SW480 (cell line): ENCODE measurements around the gene PGRMC1.
"Not testable (repeated sequence)": the region's sequence is repeated elsewhere in the genome, so short reads cannot be mapped to it uniquely, and the experiment has no call there.

Experiments used
- DNase-seq: peaks from one replicate; pipeline ENCODE4 v3.0.0-alpha.2; 2016; ENCODE audit warnings: low spot score

The PGRMC1 gene

DNA sequence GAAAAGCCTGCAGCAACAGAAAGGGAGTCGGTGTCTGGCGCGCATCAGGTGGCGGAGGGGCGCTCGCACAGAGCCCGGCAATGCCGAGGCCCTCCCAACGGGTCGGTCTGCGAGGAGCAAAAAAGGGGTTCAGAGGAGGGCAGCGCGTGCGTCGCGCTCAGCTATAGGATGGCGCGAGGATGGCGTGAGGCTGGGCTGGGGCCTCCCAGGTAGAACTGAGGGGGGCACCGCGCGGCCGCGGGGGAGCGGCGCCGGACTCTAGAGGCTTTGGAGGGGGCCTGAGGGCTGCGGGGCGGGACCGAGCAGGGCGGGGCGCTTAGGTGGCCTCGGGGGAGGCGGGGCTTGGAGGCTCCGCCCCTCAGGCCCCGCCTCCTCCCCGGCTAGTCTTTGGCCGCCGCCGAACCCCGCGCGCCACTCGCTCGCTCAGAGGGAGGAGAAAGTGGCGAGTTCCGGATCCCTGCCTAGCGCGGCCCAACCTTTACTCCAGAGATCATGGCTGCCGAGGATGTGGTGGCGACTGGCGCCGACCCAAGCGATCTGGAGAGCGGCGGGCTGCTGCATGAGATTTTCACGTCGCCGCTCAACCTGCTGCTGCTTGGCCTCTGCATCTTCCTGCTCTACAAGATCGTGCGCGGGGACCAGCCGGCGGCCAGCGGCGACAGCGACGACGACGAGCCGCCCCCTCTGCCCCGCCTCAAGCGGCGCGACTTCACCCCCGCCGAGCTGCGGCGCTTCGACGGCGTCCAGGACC is at the start of gene PGRMC1:
TSS of gene PGRMC1 (plus strand) at position 414 of the 751 bp plus-strand sequence. CDS start at position 493, 79 bp downstream.
- peak; percentile 71 for DNase-seq

DNA sequence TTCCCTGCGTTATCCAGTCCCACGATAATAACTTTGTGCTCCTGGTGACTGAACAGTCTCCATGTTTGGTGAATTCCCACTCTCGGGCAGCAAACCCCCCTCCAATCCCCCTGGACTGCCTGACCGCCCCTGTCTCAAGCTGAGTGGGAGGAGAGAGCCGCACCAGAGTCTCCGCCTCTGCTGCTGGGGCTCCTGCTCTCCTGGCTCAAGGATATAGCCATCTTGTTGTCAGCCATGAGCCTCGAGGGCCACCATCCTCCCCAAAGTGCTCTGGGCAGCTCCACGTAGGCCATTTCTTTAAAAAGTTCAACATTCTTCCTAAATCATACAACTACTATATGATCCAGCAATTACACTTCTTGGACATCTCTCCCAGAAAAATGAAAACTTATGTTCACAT is 49.3 kb upstream of the PGRMC1 start:
- no peak for DNase-seq

DNA sequence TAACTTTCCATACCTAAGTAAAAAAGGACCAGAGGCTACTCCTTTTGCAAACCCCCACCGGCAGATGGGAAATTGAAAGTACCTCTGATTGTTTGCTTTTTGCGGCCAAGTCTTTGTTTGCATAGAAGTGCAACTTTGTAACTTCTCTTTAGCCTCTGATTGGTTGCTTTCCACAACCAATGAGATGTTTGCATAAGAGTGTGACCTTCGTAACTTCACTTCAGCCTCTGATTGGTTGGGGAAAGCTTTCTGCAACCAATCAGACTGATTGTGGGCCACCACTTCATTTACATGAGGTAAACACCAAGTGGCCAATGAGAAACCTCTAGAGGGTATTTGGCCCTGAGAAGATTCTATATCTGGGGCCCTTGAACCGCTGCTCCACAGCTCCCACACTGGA is 48.8 kb upstream of the PGRMC1 start:
- no peak for DNase-seq

DNA sequence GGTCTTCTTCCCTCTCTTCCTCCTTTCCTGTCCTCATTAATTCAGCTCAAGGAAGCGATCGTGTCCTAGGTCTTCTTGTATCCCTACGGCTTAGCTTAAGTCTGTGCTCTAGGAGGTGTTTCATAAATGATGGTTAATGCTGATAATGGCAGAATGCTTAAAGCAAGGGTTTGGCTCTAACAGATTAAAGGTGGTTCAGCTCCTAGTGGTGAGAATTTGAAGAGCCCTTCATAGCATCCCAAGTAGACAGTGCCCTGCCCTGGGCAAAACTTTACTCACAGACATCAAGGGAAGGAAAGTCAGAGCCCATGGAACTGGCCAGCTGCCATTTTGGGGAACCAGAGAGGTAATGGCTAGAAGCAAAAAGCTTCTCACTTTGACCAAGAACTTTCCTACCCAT is 47.0 kb upstream of the PGRMC1 start:
- DNase-seq: no peak

DNA sequence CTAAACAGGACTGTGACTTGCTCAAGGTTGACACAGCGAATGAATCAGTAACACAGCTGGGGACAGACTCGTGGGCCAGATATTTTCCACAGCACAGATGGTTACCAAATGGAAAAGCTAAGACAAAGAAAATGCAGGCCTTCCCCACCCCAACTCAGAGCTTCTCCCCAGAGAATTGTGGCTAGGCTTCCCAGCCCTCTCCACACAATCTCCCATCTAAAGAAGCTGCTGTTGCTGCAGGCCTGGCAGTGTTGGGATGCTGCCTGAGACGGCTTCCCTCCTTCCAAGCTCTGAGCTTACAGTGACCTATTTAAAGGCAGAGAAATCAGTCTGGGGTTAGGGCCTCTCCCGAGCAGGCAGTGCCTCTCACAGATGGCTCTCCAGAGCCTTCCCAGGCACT is 46.5 kb upstream of the PGRMC1 start:
- DNase-seq: no peak

DNA sequence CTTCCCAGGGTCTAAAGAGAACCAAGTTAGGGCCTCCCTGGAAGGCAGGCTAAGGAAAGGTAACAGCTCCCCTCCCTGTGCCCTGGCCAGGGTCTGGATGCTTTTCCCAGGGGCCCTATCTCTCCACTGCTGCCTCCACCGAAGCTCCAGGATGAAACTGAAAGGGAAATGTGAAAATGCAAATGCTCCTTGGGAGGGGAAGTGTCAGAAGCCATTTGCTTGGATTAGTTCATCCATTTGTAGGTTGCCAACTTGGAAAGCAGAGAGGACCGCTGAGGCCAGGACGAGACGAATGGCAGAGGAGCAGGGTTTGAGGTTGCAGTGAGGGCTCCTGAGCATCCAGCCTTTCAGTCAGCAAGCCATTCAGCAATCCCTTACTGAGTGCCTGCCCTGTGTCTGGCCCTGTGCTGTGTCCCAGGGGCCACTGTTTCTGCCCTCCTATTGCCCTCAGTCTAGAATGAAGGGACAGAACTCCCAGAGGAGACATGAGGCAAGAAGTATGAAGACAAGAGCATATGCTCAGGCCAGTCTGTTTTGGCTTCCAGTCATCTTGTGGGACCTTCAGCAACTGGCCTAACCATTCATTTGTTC is 45.9 kb upstream of the PGRMC1 start:
- no peak for DNase-seq

DNA sequence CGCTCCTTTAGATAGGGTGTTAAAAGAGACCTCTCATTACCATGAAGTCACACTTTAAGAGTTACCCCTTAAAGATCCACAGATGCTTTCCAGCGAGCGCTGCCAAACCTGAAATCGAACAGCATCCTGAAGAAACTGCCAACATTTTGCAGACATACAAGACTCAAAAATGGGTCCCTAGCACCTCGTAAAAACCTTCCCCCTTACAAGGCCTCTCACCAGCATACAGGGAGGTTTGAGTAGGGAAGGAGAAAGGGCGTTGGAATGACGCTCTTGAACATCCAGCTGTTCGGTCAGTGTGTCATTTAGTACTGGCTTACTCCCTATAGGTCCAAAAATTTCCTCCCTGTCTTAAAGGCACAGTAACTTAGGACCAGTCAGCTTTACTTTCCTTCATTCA is 45.3 kb upstream of the PGRMC1 start:
- no peak for DNase-seq

DNA sequence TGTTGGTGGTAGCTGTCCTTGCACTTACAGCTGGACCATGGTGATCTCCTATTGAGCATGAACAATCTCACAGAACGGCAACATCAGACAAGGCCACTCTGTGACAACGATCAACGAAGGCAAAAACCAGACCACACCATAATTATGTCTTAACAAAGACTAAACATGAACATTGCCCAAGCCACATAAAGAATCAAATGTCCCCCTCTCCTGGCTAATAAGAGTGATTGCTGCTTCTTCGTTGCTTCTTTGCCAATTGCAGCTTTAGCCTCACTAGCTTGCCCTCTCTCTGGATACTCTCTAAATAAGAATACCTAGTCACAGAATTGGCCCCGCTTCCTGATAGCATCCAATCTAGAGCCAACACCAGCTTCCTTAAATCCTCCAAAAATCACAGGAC is 41.5 kb upstream of the PGRMC1 start:
- peak; percentile 13 for DNase-seq

DNA sequence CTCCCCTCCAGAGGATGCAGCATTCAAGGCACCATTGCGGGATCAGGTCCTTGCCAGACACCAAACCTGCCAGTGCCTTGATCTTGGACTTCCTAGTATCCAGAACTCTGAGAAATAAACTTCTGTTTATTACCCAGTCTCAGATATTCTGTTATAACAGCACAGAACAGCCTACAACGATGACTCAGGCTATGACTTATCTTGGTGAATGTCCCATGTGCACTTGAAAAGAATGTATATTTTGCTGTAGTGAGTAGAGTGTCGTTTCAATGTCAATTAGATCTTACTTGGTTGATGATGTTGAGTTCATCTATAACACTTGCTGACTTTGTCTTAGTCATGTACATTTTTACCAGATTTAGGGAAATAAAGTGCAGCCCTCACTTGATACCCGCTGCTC is 34.5 kb upstream of the PGRMC1 start:
- DNase-seq: no peak

DNA sequence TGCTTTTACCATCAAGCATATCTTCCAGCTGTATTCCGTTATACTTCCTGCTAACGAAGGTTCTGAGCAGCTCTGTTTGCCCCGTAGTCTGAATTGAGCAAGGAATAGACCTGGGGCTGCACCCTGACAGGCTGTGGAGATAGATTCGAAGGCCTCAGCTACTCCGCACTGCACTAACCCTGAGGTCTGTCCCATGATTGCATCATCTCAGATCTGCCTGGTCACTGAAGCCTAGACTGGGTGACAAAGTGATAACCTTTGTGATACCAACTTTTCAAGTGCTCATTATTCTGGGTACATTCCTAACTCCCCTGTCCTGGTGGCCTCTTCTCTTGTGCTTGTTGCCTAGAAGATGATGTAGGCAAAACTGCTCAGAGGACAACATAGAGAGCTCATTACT is 29.9 kb upstream of the PGRMC1 start:
- peak; percentile 29 for DNase-seq

DNA sequence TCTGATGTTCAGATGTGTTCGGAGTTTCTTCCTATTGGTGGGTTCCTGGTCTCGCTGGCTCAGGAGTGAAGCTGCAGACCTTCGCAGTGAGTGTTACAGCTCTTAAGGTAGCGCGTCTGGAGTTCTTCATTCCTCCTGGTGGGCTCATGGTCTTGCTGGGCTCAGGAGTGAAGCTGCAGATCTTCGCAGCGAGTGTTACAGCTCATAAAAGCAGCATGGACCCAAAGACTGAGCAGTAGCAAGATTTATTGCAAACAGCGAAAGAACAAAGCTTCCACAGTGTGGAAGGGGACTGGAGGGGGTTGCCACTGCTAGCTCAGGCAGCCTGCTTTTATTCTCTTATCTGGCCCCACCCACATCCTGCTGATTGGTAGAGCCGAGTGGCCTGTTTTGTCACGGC is 28.6 kb upstream of the PGRMC1 start:
- DNase-seq: not testable (repeated sequence)

DNA sequence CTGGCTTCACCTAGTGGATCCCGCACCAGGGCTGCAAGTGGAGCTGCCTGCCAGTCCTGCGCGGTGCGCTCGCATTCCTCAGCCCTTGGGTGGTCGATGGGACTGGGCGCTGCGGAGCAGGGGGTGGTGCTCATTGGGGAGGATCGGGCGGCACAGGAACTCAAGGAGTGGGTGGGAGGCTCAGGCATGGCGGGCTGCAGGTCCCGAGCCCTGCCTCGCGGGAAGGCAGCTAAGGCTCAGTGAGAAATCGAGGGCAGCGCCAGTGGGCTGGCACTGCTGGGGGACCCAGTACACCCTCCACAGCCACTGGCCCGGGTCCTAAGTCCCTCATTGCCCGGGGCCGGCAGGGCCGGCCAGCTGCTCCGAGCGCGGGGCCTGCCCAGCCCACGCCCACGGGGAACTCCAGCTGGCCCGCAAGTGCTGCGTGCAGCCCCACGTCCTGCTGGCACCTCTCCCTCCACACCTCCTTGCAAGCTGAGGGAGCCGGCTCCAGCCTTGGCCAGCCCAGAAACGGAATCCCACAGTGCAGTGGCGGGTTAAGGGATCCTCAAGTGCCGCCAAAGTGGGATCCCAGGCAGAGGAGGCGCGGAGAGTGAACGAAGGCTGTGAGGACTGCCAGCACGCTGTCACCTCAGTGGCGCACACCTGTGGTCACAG is 27.6 kb upstream of the PGRMC1 start:
- no peak for DNase-seq

DNA sequence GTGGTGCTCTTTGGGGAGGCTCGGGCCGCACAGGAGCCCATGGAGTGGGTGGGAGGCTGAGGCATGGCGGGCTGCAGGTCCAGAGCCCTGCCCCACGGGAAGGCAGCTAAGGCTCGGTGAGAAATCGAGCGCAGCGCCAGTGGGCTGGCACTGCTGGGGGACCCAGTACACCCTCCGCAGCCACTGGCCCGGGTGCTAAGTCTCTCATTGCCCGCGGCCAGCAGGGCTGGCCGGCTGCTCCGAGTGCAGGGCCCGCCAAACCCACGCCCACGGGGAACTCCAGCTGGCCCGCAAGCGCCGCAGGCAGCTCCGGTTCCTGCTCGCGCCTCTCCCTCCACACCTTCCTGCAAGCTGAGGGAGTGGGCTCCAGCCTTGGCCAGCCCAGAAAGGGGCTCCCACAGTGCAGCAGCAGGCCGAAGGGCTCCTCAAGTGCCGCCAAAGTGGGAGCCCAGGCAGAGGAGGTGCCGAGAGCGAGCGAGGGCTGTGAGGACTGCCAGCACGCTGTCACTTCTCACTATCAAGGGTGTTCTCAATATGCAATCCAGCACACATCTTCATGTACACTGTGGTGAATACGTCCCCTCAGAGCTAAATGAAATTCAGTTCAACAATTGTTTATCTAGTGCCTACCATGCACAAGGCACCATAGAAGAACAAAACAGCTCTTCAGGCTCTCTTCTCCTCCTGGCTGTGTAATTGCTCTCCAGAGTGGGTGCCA is 25.0 kb upstream of the PGRMC1 start:
- DNase-seq: not testable (repeated sequence)

DNA sequence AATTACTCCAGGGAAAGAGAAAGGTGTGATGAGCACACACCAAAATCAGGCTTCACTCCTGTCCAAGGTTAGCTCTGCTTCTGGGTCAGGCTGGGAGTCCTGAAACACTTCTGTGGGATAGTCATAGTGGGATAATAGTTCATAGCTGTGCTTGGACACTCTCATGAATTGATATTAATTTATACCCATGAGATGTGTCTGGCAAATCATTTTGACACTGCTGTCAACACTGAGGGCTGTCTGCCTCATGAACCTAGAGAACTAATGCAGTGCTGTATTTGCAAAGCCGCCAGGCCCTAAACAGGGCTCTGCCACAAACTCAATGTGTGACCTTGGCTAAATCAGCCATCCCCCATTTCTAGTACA is 24.5 kb upstream of the PGRMC1 start:
- no peak for DNase-seq

DNA sequence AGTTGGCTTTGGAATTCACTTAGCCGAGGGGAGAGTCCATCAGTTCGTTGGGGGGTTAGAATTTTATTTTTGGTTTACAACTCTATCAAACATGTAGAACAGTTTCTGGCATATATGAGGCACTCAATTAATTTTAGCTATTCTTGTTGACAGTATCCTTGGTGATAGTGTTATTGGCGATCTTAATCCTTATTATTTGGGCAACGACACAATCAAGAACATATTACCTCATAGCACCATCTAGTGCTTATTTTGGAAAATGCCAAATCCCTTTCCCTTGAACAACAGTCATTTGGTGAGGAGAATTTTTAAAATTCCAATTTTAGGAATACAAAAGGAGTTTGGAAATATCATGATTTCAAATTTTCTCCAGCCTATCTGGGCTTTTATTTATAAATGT is 17.9 kb upstream of the PGRMC1 start:
- DNase-seq: peak; percentile 11

DNA sequence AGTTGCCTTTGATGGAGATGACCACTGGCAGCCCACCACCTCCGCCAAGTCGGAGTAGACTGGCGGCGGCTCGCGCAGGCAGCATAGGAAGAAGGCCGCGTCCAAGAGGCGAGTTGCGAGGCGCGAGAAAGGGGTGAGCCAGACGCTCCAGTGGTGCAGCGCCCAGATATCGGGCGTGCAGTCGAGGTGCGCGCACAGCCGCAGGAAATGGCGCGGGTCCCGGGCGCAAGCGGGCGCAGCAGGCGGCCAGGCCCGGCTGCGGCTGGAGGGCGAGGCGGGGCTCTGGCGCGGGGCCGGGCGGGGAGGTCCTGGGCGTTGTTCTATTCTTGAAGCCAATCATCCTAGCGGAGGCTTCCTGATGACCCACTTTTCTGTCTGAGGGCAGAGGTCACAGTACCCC is 13.2 kb upstream of the PGRMC1 start:
- DNase-seq: no peak

DNA sequence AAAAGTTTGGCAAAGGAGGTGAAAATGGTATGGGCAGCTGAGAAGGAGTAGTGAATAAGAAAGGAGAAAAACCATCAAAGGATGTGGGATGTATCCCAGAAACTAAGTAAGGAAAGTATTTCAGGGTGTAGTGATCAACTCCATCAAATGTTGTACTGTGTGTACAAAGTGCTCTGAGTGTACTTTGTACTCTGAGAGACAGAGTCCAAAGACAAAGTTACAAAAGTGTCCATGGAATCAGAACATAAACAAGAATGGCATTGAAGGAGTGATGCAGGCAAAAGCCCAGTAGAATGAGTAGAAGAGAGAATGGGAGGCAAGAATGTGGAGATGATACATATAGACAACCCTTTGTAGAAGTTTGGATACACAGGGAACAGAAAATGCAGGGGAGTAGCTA is 12.3 kb upstream of the PGRMC1 start:
- DNase-seq: no peak

DNA sequence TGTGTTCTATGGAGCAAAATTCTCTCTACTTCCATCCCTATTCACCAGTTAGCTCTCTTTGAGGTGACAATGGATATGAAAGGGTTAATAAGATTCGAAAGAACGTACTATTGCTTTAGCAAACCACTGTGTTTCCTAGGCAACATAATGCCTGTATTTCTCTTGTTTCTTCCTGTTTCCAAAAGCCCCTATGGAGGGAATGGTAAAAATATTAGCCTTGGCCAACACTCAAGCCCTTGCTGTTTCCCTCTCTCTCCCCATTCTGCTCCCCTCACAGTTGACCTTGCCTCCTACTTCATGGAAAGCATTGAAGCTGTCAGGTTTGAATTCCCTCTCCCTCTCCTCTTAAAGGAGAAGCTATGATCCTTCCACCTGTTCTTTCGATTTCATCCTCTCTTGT is 9.6 kb upstream of the PGRMC1 start:
- DNase-seq: no peak

DNA sequence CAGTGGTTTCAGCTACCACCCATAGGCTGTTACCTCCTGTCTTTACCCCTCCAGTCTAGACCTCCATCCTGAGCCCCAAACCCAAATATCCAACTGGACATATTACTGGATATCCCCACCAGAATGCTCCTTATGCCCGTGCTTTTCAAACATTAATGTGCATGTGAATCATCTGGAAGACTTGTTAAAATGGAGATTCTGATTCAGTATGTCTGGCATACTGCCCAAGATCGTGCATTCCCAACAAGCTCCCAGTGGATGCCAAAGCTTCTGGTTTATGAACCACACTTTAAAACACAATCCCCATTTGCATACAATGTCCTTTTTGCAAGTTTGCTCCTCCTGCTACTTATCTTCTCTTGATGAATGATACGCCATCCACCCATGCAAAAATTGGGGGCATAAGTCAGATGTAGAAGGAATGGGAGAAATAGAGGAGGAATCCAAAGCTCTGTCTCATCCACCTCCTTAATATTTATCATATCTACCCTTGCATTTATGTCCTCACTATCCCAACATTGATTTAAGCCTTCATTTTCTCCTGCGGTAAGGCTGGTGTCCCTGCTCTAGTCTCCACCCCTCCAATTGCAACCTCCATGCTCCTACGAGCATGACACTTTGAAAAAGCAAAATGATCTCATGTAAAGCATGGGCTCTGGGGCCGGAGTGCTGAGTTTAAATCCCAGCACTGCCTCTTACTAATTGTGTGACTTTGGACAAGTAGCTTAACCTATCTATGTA is 7.4 kb upstream of the PGRMC1 start:
- no peak for DNase-seq

DNA sequence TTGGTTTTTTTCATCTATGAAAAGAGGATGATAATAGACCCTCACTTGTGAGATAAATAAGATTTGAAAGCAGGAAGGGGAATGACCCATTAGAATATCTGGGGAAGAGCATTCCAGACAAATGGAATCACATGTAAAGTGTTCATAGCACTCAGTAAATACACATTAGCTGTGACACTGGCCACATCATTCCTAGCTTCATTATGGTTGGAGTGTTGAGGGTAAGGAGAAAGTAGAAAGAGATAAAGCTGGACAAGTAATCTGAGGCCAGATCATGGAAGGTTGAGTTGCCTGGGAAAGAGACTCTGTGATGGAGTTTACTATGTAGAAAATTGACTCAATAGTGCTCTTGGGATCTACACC is 6.9 kb upstream of the PGRMC1 start:
- DNase-seq: no peak

DNA sequence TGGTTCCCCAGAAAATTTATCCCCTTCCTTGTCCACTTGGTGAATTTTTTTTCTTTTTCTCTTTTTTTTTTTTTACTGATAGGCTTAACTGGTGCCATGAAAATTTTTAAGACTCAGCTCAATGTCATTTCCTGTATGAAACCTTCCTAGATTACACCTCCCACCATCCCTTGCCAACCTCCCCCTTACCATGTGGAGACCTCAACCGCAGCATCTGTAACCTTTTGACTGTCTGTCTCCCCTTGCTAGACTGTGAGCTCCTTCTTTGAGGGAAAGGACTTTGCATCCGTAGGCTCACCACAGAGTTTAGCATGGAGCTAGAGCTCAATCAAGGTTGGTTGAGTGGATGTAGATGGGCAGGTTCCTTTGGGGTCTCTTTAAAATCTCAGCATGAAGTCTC is 5.2 kb upstream of the PGRMC1 start:
- DNase-seq: no peak

DNA sequence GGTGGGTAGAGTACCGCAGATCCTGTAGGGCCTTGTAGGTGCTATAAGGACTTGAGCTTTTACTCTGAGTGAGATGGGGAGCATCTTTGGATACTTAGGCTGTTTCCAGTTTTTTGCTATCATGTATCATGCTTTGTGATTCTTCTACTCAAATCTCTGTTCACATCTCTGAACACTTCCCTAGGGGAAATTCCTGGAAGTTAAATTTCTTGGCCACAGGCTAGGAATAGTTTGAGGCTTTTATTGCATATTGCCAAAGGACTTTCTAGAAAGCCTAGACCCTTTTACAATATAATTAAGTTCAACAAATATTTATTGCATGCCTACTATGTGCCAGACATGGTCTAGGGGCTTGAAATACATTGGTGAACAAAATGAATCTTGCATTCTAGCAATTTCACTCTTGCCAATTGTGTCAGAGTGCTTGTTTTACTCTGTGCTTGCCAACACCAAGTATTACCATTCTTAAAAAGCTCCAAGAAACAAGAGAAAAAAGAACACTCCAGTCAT is 4.1 kb upstream of the PGRMC1 start:
- no peak for DNase-seq
